DOHH2 (cell line): ENCODE data around the gene ARID3A.

ENCODE experiments used
- H3F3A ChIP-seq: fragments of 200-600 bp; sonication (generic), shearing (Covaris generic); 2 replicates; pipeline ENCODE4 v1.6.0; 2016; ENCODE audit warnings: antibody characterized with exemption, mild to moderate bottlenecking; ENCODE audit not compliant: control insufficient read depth, insufficient read depth
- H3K27ac ChIP-seq: fragments of 200-600 bp; sonication (generic); 2 replicates; pipeline ENCODE4 v1.5.1; 2014; ENCODE audit warnings: low read depth, mild to moderate bottlenecking, low read length, moderate library complexity
- H3K27me3 ChIP-seq: fragments of 200-600 bp; sonication (generic); 2 replicates; pipeline ENCODE4 v1.6.1; 2014; ENCODE audit warnings: mild to moderate bottlenecking, low read length, mixed read lengths; ENCODE audit not compliant: control insufficient read depth
- H3K36me3 ChIP-seq: fragments of 200-600 bp; sonication (generic); 2 replicates; pipeline ENCODE4 v1.6.1; 2014; ENCODE audit warnings: mild to moderate bottlenecking, low read length, moderate library complexity, mixed read lengths; ENCODE audit not compliant: control insufficient read depth
- H3K4me1 ChIP-seq: fragments of 200-600 bp; sonication (generic); 2 replicates; pipeline ENCODE4 v1.6.1; 2014; ENCODE audit warnings: mild to moderate bottlenecking, low read length, mixed read lengths; ENCODE audit not compliant: control insufficient read depth
- H3K4me2 ChIP-seq: fragments of 200-600 bp; sonication (generic); 2 replicates; pipeline ENCODE4 v1.6.0; 2014; ENCODE audit warnings: mild to moderate bottlenecking, low read length, moderate library complexity
- H3K4me3 ChIP-seq: fragments of 200-600 bp; sonication (generic); 2 replicates; pipeline ENCODE4 v1.5.1; 2014; ENCODE audit warnings: mild to moderate bottlenecking, low read length, mixed read lengths
- H3K79me2 ChIP-seq: fragments of 200-600 bp; sonication (generic); 2 replicates; pipeline ENCODE4 v1.6.1; 2014; ENCODE audit warnings: mild to moderate bottlenecking, low read length, mixed read lengths; ENCODE audit not compliant: control insufficient read depth
- H3K9me2 ChIP-seq: fragments of 200-600 bp; sonication (generic); replicated peaks from 2 replicates; pipeline ENCODE4 v1.6.1; 2014; ENCODE audit warnings: mild to moderate bottlenecking, low read length, mixed read lengths; ENCODE audit not compliant: control insufficient read depth
- H3K9me3 ChIP-seq: fragments of 200-600 bp; sonication (generic); 2 replicates; pipeline ENCODE4 v1.6.1; 2014; ENCODE audit warnings: antibody characterized with exemption, low read length, mixed read lengths; ENCODE audit not compliant: control insufficient read depth, insufficient read depth
- H4K20me1 ChIP-seq: fragments of 200-600 bp; sonication (generic); 2 replicates; pipeline ENCODE4 v1.6.0; 2014; ENCODE audit warnings: low read depth, mild to moderate bottlenecking, antibody characterized with exemption, low read length, moderate library complexity; ENCODE audit not compliant: control insufficient read depth, insufficient read depth
- CTCF ChIP-seq: fragments of 200-600 bp; sonication (generic); IDR thresholded peaks from one replicate; pipeline ENCODE4 v1.5.1; 2014; ENCODE audit warnings: antibody characterized with exemption, mild to moderate bottlenecking, low read depth, low read length; ENCODE audit not compliant: poor library complexity, severe bottlenecking
- EZH2phosphoT487 ChIP-seq: fragments of 200-600 bp; sonication (generic); IDR thresholded peaks from 2 replicates; pipeline ENCODE4 v1.6.1; 2017; ENCODE audit warnings: borderline replicate concordance, mild to moderate bottlenecking, antibody characterized with exemption, low read length, moderate library complexity, mixed read lengths

Gene ARID3A

GRCh38 chr19:897442-898039 lies 28.3 kb upstream of the ARID3A start:
- Histone ChIP-seq H3K4me3 (no peak overlapping the region), H3K9me3 (no peaks in the 10 kb centered on the region), H3K27me3 (no peaks in the 10 kb centered on the region), H3K4me1 (peaks cover 32% of the 10 kb centered on the region), H3K4me2 (no peak overlapping the region), H3K27ac (no peak overlapping the region), H3K79me2 (no peaks in the 10 kb centered on the region), H3F3A (peaks cover 2% of the 10 kb centered on the region; the same call in 1 of the 2 replicates), H4K20me1 (peaks cover 8% of the 10 kb centered on the region; the same call in 1 of the 2 replicates), H3K9me2 (no peaks in the 10 kb centered on the region), H3K36me3 (peaks cover 9% of the 10 kb centered on the region; the same call in 1 of the 2 replicates)
- no peak for TF ChIP-seq EZH2phosphoT487
- TF ChIP-seq CTCF: no peak

GRCh38 chr19:898663-899062 lies 27.2 kb upstream of the ARID3A start:
- TF ChIP-seq EZH2phosphoT487: no peak
- no peak for TF ChIP-seq CTCF
- peaks cover 6% of the 10 kb centered on the region for H3F3A ChIP-seq
- peak overlapping the region; percentile 42 for H3K4me2 ChIP-seq

GRCh38 chr19:899336-900042 lies 26.3 kb upstream of the ARID3A start:
- H3K4me2 ChIP-seq: peak overlapping the region; percentile 42

More at GRCh38 chr19:898663-899062, 27.2 kb upstream of the ARID3A start:
- H4K20me1 ChIP-seq: peaks cover 8% of the 10 kb centered on the region; the same call in 1 of the 2 replicates
- H3K79me2 ChIP-seq: no peaks in the 10 kb centered on the region; the same call in 1 of the 2 replicates
- no peak overlapping the region for H3K4me3 ChIP-seq
- no peaks in the 10 kb centered on the region for H3K9me3 ChIP-seq
- 0 out of 2 replicates have a peak overlapping the region, but pooled peaks have one; percentile 20 for H3K27ac ChIP-seq
- peaks cover 27% of the 10 kb centered on the region for H3K4me1 ChIP-seq
- H3K36me3 ChIP-seq: peaks cover 9% of the 10 kb centered on the region; the same call in 1 of the 2 replicates
- no peaks in the 10 kb centered on the region for H3K9me2 ChIP-seq
- no peaks in the 10 kb centered on the region for H3K27me3 ChIP-seq

More at GRCh38 chr19:899336-900042, 26.3 kb upstream of the ARID3A start:
- H3K4me1 ChIP-seq: peaks cover 25% of the 10 kb centered on the region
- peaks cover 6% of the 10 kb centered on the region for H3F3A ChIP-seq
- no peaks in the 10 kb centered on the region for H3K27me3 ChIP-seq
- peaks cover 5% of the 10 kb centered on the region; the same call in 1 of the 2 replicates for H3K79me2 ChIP-seq
- peaks cover 8% of the 10 kb centered on the region; the same call in 1 of the 2 replicates for H4K20me1 ChIP-seq
- H3K9me3 ChIP-seq: no peaks in the 10 kb centered on the region
- no peaks in the 10 kb centered on the region for H3K9me2 ChIP-seq
- H3K4me3 ChIP-seq: no peak overlapping the region
- peaks cover 9% of the 10 kb centered on the region; the same call in 1 of the 2 replicates for H3K36me3 ChIP-seq
- H3K27ac ChIP-seq: no peak overlapping the region
- TF ChIP-seq EZH2phosphoT487 (no peak), CTCF (no peak)
